ACHN (cell line): ENCODE results near the gene ERI3.
A peak's percentile ranks its signal among the peaks of the same experiment; 100 is the strongest.

ENCODE experiments used
- DNase-seq: peaks from one replicate; pipeline ENCODE4 v3.0.0-alpha.2; 2015
- in situ Hi-C: cut with HindIII; loops from 2 replicates; pipeline ENCODE4 v1.10.0; 2017; ENCODE audit warnings: low sequenced_read_pairs, low pct_ligation_motif_present, low pct_unique_long_range_greater_than_20kb

The ERI3 gene

DNA sequence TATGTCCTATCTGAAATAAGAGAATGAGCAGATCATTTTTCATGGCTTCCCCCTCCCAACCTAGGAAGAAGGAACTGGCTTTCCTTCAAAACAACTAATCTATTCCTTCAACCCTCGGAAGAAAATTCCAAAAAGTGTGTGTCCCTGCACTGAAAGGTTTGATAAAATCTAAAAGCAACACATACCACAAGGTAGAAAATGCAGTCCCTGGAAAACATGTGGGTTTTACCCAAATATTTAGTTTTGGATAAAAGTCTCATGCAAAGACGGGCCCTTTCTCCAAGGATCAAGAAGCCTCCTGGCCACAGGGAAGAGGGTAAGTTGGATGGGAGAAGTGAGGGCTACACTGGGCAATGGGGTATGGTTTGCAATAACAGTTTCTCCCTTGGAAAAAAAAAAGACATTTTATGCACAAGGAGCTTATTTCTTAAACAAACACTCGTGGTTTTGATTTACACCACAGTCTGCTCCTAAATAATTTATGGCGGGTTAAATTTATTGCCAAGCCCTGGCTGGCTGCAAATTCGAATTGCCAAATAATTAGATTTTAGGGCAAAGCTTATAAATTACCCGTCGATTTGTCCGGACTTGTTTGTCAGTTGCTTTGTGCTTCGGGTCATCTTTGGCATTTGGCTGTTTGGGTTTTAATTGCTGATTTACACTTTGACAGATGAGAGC, 28.9 kb downstream of the ERI3 start:
- in situ Hi-C loops, result no loop called here
- DNase-seq, result no peak

DNA sequence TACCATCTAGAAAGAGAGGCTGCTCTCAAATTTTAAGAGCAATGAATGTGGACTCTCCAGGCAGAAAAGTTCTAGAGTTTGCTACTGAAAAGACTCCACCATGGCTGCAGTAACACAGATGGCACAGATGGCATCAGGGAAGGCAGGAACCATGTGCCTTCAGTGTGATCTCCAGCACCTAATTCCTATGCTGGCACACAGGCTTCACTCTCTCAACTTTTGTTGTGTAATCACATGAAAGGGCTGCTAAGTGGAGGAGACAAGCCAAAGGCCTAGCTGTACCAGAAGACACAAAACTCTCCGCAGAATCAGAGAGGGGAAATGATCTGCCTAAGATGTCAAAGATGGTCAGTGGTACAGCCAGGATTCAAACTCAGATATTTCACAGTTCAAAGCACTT, 31.1 kb downstream of the ERI3 start:
- DNase-seq, result no peak
- in situ Hi-C loops, result no loop called here

GRCh38 chr1:44322367-44322766, 32.7 kb downstream of the ERI3 start:
- in situ Hi-C loops, result no loop called here
- DNase-seq, result no peak

DNA sequence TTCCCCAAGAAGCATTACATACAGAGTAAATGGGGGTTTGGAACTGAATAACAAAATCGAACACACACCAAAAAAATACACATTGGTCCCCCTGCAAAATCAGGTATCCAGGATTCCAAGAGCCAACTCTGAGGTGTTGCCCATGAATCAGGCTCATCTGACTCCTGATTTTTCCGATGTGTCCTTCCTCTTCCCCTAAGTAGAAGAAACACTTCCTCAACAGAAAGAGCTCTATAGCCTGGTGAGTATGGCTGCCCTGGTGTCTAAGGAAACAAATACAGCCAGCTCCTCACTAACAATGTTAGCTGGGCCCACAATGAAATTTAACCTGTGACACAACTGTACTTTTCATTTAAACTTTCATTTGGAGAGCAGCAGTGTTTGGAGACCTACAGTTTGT, 33.6 kb downstream of the ERI3 start:
- in situ Hi-C loops, result no loop called here

DNA sequence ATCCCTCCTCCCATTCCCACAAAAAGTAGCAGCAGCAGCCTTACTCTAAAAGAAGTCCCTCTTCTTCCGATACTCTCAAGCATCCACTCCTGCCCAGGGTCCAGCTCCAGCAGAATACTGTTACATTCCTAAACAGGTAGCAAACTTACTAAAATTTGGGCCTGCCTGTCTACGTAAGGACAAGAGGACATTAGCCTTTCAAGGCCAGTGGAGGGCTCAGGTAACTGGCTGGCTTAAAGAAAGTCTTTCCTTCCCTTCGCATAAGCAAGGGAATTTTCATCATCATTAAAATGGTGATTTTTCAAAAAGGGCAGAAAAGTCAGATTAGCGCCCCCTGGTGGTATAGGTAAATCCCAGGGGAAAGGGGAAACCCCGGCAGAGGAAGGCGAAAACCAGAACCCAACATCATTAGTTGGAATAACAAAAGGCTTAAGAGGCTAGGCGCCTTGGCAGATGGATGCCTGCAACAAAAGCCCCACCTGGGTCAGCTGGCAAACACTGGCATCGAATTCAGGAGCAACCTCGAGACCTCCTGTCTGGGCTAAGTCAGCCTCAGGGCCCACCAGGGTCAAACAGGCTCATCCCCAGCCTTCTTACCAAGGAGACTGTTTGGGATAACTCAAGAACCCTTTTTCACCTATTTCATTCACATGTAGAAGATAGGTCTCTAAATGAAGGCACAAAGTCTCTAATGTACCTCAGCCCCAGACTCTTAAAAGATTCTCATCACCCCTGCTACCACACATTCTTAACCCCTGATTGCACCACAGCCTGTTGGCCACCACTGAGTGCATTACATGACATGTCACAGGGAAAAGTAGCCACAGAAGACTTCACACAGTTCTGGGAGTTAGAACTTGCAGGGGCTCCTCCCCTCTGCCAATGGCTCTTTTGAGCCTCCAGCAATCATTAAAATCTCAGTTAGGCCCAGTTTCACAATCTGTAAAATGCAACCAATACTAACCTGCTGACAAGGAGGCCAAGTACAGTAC, 36.7 kb downstream of the ERI3 start:
- DNase-seq, result peak; percentile 49
- in situ Hi-C loops, result no loop called here

More for the DNA sequence above, 33.6 kb downstream of the ERI3 start:
- no peak for DNase-seq

GRCh38 chr1:44316231-44316759, 38.8 kb downstream of the ERI3 start:
- in situ Hi-C loops, result no loop called here
- peak; percentile 11 for DNase-seq

GRCh38 chr1:44315521-44315920, 39.5 kb downstream of the ERI3 start:
- in situ Hi-C loops, result no loop called here
- no peak for DNase-seq

- DNase-seq, result no peak
- in situ Hi-C loops, result no loop called here
Measured at GRCh38 chr1:44314452-44314851, 40.6 kb downstream of the ERI3 start.

- in situ Hi-C loops, result no loop called here
- DNase-seq, result no peak
Measured at GRCh38 chr1:44313265-44313918, 41.7 kb downstream of the ERI3 start.

- in situ Hi-C loops, result no loop called here
- no peak for DNase-seq
Measured at GRCh38 chr1:44312399-44313196, 42.5 kb downstream of the ERI3 start.

GRCh38 chr1:44310006-44310405, 45.1 kb downstream of the ERI3 start:
- DNase-seq, result no peak
- in situ Hi-C loops, result no loop called here

DNA sequence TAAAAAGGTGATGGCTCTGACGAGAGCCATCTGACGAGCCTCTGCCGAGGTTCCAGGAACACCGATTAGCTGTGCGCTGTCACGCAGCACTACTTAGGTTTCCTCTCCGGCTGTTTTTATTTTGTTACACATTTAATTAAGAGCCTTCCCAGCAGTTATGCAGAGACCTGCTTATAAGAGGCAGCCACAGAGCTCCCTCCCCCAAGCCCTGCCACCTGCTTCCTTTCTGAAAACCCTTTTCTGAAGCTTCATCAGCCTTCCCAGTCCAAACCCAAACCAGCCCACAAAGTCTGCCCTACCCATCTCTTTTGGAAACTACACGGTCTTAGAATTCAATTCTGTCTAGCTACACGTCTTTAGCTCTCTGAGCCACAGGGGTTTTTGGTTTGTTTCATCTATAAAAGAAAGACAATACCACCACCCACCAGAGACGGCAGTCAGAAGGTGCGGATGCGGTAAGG, 49.1 kb downstream of the ERI3 start:
- no peak for DNase-seq
- in situ Hi-C loops, result no loop called here

DNA sequence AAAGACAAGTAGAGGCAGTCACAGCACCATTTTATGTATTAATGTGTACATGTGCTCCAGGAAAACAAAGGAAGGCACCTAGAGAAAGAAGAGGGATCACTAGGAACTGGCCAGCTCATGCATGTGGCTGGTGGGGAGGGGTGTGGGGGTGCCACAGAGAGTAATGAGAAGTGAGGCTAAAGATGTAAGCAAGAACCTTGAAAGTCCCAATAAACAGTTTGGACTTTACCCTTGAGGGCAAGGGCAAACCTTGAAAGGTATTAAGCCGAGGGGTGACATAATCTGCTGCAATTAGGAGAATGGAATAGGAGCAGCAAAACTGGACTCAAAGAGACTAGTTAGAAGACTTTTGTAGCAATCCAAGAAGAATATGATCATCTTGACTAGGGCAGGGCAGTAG, 51.5 kb downstream of the ERI3 start:
- DNase-seq, result no peak

DNA sequence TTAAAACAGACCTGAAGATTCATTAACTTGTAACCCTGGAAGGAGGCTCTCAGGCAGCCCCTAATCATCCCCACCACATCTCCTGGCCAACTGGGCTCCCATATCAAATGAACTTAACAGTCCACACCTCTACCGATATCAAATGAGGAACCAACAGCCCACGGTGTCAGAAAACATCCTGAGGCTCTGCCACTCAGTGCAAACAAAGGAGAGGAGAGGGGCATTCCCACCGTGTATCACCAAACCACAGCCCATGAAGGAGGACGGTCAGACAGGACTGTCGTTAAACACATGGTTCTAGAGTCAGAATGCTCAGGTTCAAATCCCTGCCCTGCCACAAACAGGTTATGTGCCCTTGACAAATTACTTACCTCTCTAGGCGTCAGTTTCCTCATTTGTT, 52.5 kb downstream of the ERI3 start:
- in situ Hi-C loops, result no loop called here
- no peak for DNase-seq

More for the DNA sequence above, 51.5 kb downstream of the ERI3 start:
- in situ Hi-C loops, result no loop called here

- DNase-seq, result no peak
- in situ Hi-C loops, result no loop called here
Measured at GRCh38 chr1:44301442-44301841, 53.6 kb downstream of the ERI3 start.

GRCh38 chr1:44300852-44301251, 54.2 kb downstream of the ERI3 start:
- in situ Hi-C loops, result no loop called here
- DNase-seq, result no peak

DNA sequence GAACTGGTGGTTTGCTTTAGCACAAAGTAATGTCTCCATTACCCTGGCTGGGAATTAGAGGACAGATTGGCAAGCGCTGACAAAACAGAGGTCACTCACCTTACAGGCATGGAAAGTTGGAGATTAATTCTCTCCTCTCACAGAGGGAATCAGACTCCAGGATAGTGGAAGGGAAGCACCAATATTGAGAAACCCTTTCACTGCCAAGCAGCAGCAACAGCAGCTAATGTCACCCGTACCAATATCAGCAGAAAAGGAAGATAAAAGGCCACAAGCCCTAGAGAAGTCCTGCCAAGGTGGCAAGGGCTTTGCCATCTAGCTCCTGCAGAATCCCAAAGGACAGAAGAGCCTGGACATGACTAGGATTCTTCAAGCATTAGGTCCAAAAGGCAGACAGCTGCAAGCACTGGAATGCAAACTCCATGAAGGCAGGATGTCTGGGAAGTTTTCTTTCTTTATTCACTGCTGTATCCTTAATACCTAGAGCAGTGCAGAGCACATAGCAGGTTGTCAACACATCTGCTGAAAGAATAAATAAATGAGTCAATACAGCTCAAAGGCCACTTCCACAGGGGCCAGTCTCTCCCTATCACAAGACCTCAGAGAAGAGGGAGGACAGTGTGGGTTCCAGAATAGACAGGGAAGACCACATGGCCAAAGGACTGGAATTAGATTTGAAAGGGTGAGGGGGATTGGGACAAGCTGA, 57.2 kb downstream of the ERI3 start:
- DNase-seq, result no peak
- in situ Hi-C loops, result no loop called here

DNA sequence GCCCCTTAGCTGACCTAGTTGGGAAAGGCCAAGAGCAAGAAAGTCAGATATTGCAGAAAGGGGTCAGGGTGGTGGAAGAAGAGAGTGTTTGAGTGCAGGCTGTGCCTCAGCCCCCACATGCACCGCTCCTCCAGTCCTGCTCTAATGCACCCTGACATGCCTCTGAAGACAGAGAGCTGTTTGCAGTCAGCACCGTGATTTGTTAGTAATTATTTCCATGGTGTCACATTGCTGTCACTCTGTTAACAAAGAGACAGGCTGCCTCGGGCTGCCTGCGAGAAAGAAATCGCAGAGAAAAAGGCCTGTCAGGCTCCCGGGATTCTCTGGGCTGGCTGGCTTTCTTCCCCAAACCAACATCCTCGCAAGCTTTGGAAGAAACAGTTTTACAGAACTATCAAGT, 58.3 kb downstream of the ERI3 start:
- in situ Hi-C loops, result no loop called here
- DNase-seq, result no peak
